GM12873 (cell line): Measurements from ENCODE around the gene DNAJC5.

Source experiments
- CTCF ChIP-seq: IDR thresholded peaks from 2 replicates; pipeline ENCODE4 v1.5.1; 2012; ENCODE audit warnings: low read depth, mild to moderate bottlenecking, moderate library complexity, low read length, control low read depth; ENCODE audit not compliant: insufficient read depth; ENCODE audit errors: missing control alignments

Gene DNAJC5

GRCh38 chr20:63894358-63895201 lies at the start of gene DNAJC5:
DNAJC5 (plus strand) TSS chr20:63895126; CDS start chr20:63928346, 33,220 bp downstream.
- TF ChIP-seq CTCF, result no peak

DNA sequence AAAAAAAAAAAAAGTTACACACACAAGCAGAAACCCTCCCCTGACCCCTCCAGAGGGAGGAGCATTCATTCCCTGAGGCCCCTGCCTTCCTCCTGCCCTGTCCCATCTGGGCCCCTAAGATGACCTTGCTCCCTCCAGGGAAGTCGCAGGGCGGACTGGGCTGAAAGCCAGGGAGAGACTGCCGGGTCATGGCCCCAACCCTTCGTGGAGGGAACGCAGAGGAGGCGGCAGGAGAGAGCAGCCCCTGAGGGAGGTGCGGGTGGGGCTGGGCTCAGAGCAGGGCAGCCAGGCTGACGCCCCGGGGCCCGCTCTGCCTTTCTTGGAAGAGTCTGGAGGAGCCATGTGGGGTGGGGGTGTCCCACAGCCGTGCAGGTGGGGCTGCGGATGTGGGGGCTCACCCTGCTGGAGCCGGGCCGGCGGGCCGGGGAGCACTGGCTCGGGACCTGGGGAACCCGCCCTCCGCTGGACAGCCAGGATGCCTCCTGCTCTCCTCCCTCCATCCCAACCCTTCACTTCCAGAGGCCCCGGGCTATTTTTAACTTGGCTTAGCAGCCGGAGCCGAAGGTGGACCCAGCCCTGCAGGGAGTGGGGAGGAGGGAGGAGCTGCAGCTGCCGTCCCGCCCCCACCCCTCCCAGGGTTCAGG lies 48.7 kb upstream of the DNAJC5 start:
- no peak for TF ChIP-seq CTCF

GRCh38 chr20:63846888-63847236 lies 48.1 kb upstream of the DNAJC5 start:
- TF ChIP-seq CTCF, result no peak

GRCh38 chr20:63847237-63848002 lies 47.5 kb upstream of the DNAJC5 start:
- TF ChIP-seq CTCF, result no peak

DNA sequence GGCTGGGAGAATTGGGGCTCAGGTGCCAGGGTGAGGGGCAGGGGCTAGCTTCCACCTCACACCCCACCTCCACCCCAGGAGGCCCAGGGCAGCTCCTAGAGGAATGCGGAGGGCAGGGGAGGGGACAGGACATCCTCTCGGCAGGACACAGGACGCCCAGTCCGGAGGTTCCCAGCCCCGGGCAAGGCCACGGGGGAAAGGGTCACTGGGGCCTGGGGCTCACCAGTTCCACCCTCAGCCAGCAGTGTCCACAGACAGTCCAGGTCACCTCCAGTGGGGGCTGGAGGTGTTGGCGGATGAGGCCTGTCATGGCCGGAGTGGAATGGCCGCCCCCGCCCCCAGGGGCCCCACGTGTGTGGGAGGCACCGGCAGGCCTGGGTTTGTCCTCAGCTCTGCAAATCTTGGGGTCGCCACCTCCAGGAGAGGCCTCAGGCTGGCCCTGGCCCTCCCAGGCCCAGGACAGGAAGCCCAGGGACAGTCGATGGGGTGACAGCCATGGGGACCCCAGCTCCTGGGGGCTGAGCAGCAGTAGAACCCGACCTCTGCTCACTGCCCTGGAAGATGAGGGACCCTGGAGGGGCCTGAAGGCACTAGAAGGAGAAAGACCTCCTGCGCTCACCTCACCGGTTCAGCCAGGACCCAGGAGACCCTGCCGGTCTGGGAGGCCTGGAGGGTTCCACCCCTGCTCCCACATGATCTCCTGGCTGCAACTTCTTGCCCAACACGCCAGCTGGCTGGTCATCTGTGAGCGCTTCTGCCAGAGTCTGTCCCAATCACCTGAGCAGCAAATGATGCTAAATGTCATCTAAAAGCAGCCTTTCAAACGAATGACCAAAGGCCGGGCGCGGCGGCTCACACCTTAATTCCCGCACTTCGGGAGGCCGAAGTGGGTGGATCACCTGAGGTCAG lies 46.7 kb upstream of the DNAJC5 start:
- no peak for TF ChIP-seq CTCF

DNA sequence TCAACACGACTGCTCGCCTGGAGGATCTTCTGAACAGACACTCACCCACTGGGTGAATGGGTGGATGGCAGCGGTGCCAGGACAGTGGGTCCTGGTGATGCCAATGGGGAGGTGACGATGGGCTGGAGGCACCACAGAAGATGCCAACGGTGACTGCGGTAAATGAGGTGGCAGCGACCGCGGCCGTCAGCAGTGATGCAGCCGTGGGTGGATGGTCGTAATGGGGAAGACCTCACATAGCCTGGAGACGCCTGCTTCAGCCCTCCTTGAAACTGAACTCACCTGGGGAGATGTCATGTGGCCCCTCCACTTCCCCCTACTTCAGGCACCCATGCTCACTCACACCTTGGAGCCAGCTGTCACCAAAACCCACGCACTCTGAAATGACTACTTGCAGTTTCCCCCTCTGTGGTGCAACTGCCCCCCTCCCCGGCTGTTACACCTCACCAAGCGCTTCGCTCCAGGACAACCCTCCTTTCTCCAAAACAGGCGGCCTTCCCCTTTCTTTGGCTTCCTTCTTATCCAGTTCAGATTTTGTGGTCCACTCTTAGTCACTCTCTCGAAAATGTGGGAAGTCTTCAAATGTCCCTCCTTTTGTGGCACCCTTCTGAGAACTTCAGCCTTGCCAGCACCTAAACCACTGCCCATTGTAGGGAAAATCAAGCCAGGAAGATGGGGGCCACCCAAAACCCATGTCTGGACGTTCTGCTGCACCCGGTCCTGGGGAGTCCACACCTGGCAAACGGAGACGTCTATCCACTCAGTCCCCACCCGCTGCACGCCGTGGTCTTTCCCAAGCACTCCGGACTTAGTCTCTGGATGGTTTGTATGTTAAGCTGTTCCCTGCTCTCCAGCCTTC lies 44.0 kb upstream of the DNAJC5 start:
- TF ChIP-seq CTCF, result no peak
